Cardiac septum (tissue), 1 donor: ENCODE measurements around the gene VAMP5. TPM values are rescaled to one million over a fixed set of nuclear protein-coding genes. Genes with fewer than 3 reads are reported as not detected.
"Not testable (repeated sequence)": the region's sequence is repeated elsewhere in the genome, so short reads cannot be mapped to it uniquely, and the experiment has no call there.

ENCODE experiments used
- DNase-seq: peaks from one replicate; pipeline ENCODE4 v3.0.0-alpha.2; 2020; ENCODE audit warnings: low spot score
- intact Hi-C: fragments of 100-400 bp; cut with DNase I; formaldehyde crosslinking; loops from one replicate; pipeline ENCODE4 v1.14.0; 2022
- total RNA-seq: library from RNA; stranded (reverse); fragmentation: NEBNext Ultra II Directional; extraction: Animal tissue kit (Norgen Biotek cat#: 25700); gene quantifications from one replicate; pipeline ENCODE4 v1.2.1, GENCODE V29; 2021
- donor health status: DM: no; HTN: no; CAD: no.

VAMP5 gene
- total RNA-seq, 1 donor from 2014 or later: 27.9 TPM

- no peak for DNase-seq
- intact Hi-C loops: no loop called here
Observed at GRCh38 chr2:85596486-85597143, 12.4 kb downstream of the VAMP5 start.

DNA sequence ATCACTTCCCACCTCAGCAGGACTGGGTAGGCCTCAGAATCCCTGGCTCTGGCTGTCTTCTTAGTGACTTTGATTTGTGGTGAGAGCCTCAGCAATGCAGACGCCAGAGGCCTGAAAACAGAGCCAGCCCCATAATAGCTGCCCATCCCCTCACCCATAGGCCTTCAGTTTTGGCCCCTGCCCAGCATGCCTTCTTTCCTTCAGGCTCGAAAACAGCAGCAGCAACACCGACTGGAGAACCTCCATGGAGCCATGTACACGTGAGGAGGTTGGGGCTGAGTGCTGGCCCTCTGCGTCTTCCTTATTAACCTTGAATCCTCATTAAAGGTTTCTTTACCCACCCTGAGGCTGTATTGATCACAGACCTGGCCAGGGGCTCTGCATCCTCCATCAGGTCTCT lies 13.0 kb downstream of the VAMP5 start:
- intact Hi-C loops: no loop called here
- no peak for DNase-seq

DNA sequence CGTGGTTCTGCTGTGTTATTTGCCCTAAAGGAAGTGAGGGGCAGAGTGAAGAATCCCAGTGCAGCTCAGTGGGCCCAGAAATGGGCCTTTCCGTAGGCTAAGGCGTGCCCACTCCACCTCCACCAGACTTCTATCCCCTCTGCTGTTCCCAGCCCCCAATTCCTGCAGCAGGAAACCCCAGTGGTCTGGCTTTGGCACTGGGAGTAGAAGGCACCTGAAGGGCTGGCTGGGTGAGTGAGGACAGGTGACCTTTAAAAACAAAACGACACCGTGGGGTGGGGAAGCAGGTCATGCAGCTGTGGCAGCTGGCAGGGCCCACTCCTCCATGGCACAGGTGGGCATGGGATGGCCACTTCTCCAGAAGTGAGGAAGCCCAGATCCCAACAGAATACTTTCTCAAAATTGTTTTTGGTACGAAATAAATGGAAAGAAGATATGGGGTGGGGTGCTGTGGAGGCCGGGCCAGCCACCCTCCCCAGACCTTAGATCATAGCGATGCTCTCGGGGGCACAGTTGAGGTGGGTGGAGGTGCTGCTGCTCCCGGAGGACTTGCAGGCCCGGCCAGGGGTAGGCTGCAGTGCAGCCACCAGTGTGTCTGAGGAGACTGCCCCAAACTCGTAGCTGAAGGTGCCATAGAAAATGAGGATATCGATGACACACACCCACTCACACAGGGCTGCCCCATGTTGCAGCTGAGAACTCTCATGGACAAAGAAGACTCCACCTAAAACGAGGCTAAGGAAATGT lies 14.5 kb downstream of the VAMP5 start:
- intact Hi-C loops: no loop called here
- DNase-seq: no peak

GRCh38 chr2:85599468-85600234 lies 15.4 kb downstream of the VAMP5 start:
- DNase-seq: no peak
- intact Hi-C loops: loop anchor here (5.0 kb wide), 1 partner anchor 37 kb away; the partner anchor contains the start of gene GGCX

- intact Hi-C loops: loop anchor here (5.0 kb wide), 1 partner anchor 38 kb away; the partner anchor contains the start of gene GGCX
- no peak for DNase-seq
Observed at GRCh38 chr2:85600235-85600575, 16.0 kb downstream of the VAMP5 start.

- no peak for DNase-seq
- intact Hi-C loops: loop anchor here (5.0 kb wide), 1 partner anchor 39 kb away; the partner anchor contains the start of gene GGCX
Observed at GRCh38 chr2:85600951-85601770, 16.9 kb downstream of the VAMP5 start.

- intact Hi-C loops: loop anchor here (5.0 kb wide), 1 partner anchor 40 kb away; the partner anchor contains the start of gene GGCX
- DNase-seq: peak; percentile 87
Observed at GRCh38 chr2:85601771-85602475, 17.7 kb downstream of the VAMP5 start.

- DNase-seq: peak; percentile 95
- intact Hi-C loops: loop anchor here (5.0 kb wide), 1 partner anchor 40 kb away; the partner anchor contains the start of gene GGCX
Observed at GRCh38 chr2:85602476-85603234, 18.4 kb downstream of the VAMP5 start, which contains the start of gene TMEM150A. TMEM150A (minus strand) TSS chr2:85602698; CDS start chr2:85601948, 750 bp downstream.

GRCh38 chr2:85604133-85604444 lies 19.9 kb downstream of the VAMP5 start:
- DNase-seq: not testable (repeated sequence)
- intact Hi-C loops: loop anchor here (5.0 kb wide), 1 partner anchor 42 kb away; the partner anchor contains the start of gene GGCX

- no peak for DNase-seq
- intact Hi-C loops: loop anchor here (5.0 kb wide), 1 partner anchor 42 kb away; the partner anchor contains the start of gene GGCX
Observed at GRCh38 chr2:85604568-85605339, 20.5 kb downstream of the VAMP5 start.

DNA sequence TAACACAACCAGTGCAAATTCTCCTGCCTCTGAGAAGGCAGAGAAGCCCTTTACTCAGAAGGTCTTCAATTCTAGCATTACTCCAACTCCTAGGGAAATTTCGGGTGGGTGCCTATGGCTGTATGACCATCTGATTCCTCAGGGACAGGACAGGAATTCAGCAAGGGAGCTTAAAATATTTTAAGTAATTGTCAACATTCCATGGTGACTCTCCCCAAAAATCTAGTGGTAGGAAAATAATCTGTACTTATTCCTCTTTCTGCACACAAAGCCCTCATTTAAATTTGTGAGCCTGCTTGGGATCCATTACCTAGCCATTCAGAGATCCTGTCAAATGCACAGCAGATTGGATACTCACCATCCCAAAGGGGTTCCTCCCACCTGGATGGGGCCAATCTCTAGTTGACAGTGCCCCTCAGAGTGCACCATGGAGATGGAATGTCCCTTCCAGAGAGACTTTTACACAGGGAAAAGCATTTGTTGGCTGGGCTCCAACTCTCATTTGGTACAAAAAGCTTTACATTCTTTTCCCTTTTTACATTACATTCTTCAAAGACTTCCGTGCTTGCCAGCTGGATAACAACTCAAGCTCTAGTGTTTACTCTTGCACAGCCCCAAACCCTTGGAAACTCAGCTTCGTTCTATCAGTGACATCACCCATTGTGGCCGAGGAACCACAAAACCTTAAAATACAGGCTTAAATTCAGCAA lies 21.3 kb downstream of the VAMP5 start:
- no peak for DNase-seq
- intact Hi-C loops: no loop called here

- no peak for DNase-seq
- intact Hi-C loops: no loop called here
Observed at GRCh38 chr2:85606116-85606455, 21.9 kb downstream of the VAMP5 start.

- intact Hi-C loops: no loop called here
- no peak for DNase-seq
Observed at GRCh38 chr2:85607268-85608215, 23.3 kb downstream of the VAMP5 start.

DNA sequence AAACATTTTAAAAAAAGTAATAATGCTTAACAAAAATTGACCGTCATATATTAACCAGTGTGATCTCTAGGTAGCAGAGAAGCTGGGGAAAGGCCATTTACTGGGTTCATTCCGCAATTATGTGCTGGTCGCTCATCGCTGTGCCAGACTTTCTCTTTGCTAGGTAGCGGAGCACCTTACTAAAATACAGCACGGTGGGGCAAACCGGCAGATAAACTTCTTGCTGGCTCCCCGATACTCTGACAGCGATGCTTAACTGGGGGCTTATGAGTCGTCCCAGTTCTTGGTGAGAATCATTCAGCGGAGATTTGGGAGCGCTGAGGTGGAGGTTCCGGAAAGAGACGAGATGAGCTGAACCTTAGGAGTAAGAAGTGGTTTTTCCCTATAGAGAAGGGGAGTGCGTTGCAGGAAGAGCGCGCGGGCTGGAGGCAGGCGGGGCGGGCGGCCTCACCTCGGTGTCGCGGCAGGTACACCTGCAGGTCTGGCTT lies 27.0 kb downstream of the VAMP5 start:
- intact Hi-C loops: no loop called here
- no peak for DNase-seq
